K562 (cell line): Measurements from ENCODE around the gene SLC25A29. TPM values are rescaled to one million over a fixed set of nuclear protein-coding genes. Genes with fewer than 3 reads are reported as not detected.

Experiments used
- ATAC-seq: fragments of 200-7000 bp; cut with Tn5 transposase; 3 replicates; pipeline ENCODE4 v1.9.1; 2020; ENCODE audit warnings: moderate library complexity
- BruUV-seq: library from RNA; stranded (reverse); fragments of 400-500 nt; replicated peaks from 2 replicates; lab custom pipeline; 2021; lab: Mats Ljungman, UMichigan
- CTCF ChIA-PET: fragments of 300-600 bp; formaldehyde crosslinking; extraction: SDS; loops from one replicate; lab custom pipeline; 2021; ENCODE audit warnings: low intra/inter-chr PET ratio; lab: Yijun Ruan, JAX
- POLR2A ChIA-PET: fragments of 300-600, 350-650 bp; sonication (Branson Sonifier 250); formaldehyde crosslinking; extraction: SDS; loops from one replicate; lab custom pipeline; 2021; ENCODE audit warnings: antibody characterized with exemption, inconsistent platforms; lab: Yijun Ruan, JAX
- DNase-seq, 4 experiments: peaks; one replicate each; pipeline versions ENCODE4 v3.0.0 to v3.0.0-alpha.2; 2011 to 2018; ENCODE audit warnings: low spot score in 3 of 4, mixed read lengths in 3 of 4; ENCODE audit errors: extremely low read depth in 1 of 4
- FAIRE-seq: peaks from 2 replicates; lab custom pipeline; 2011; peaks lifted over from hg19 to GRCh38; lab: Jason Lieb, UNC
- H2AFZ ChIP-seq: 2 replicates; pipeline ENCODE4 v1.6.0; 2011; ENCODE audit warnings: low read depth, low read length, control low read depth, inconsistent platforms
- H3K27ac ChIP-seq: fragments of 200-600 bp; 3 replicates; pipeline ENCODE4 v1.8.0; 2011; ENCODE audit warnings: low read depth, mild to moderate bottlenecking, control low read depth, inconsistent platforms, low read length, moderate library complexity, mixed read lengths; ENCODE audit errors: extremely low read depth
- H3K27me3 ChIP-seq, 2 experiments: fragments of 300-600 bp in 1 of 2; 2 replicates in 1 of 2; 3 replicates in 1 of 2; pipeline versions ENCODE4 v1.6.0 to v1.8.0; 2011; ENCODE audit warnings: inconsistent platforms in 2 of 2, low read length in 2 of 2, mild to moderate bottlenecking in 1 of 2, mixed read lengths in 1 of 2, moderate library complexity in 1 of 2; ENCODE audit not compliant: control insufficient read depth in 2 of 2, insufficient read depth in 2 of 2
- H3K36me3 ChIP-seq: fragments of 300-600 bp; 3 replicates; pipeline ENCODE4 v1.8.0; 2011; ENCODE audit warnings: mild to moderate bottlenecking, low read length, inconsistent platforms; ENCODE audit not compliant: control insufficient read depth, insufficient read depth
- H3K4me1 ChIP-seq, 2 experiments: fragments of 200-600 bp in 1 of 2; replicated peaks in 1 of 2; 2 replicates in 1 of 2; 3 replicates in 1 of 2; pipeline versions ENCODE4 v1.5.1 to v1.8.0; 2011; ENCODE audit warnings: inconsistent platforms in 2 of 2, low read length in 2 of 2, mild to moderate bottlenecking in 1 of 2, mixed read lengths in 1 of 2, moderate library complexity in 1 of 2; ENCODE audit not compliant: control insufficient read depth in 2 of 2, insufficient read depth in 2 of 2
- H3K4me2 ChIP-seq: 2 replicates; pipeline ENCODE4 v1.6.1; 2011; ENCODE audit warnings: low read length, control low read depth, inconsistent platforms, mixed read lengths; ENCODE audit not compliant: insufficient read depth
- H3K4me3 ChIP-seq: fragments of 200-600 bp; sonication (generic), shearing (Covaris generic); 2 replicates; pipeline ENCODE4 v1.5.1; 2016; ENCODE audit warnings: control low read depth, inconsistent platforms
- H3K79me2 ChIP-seq: fragments of 200-600 bp; 3 replicates; pipeline ENCODE4 v1.8.0; 2011; ENCODE audit warnings: low read length, inconsistent platforms; ENCODE audit not compliant: control insufficient read depth, insufficient read depth
- H3K9ac ChIP-seq, 2 experiments: 2 replicates each; pipeline versions ENCODE4 v1.6.0 to v1.6.1; 2011; ENCODE audit warnings: low read depth in 2 of 2, low read length in 2 of 2, control low read depth in 1 of 2, inconsistent platforms in 1 of 2, mild to moderate bottlenecking in 1 of 2, mixed read lengths in 1 of 2; ENCODE audit not compliant: insufficient read depth in 1 of 2
- H3K9me1 ChIP-seq: one replicate; pipeline ENCODE4 v1.6.0; 2011; ENCODE audit warnings: inconsistent platforms, mild to moderate bottlenecking, low read length, moderate library complexity; ENCODE audit not compliant: control insufficient read depth, insufficient read depth
- H3K9me3 ChIP-seq: replicated peaks from 2 replicates; pipeline ENCODE4 v1.5.1; 2011; ENCODE audit warnings: low read depth, low read length, inconsistent platforms; ENCODE audit not compliant: control insufficient read depth, insufficient read depth
- H4K20me1 ChIP-seq: replicated peaks from 2 replicates; pipeline ENCODE4 v1.6.1; 2011; ENCODE audit warnings: low read length, inconsistent platforms, mixed read lengths; ENCODE audit not compliant: control insufficient read depth, insufficient read depth
- CREB3L1 ChIP-seq: fragments of 450-650 bp; IDR thresholded peaks from 2 replicates; pipeline ENCODE4 v1.6.1; 2014; ENCODE audit warnings: low read depth, mild to moderate bottlenecking, moderate library complexity, borderline replicate concordance
- DIDO1 ChIP-seq: fragments of 450-650 bp; IDR thresholded peaks from 2 replicates; pipeline ENCODE4 v1.6.1; 2016; ENCODE audit warnings: low read depth, missing biosample characterization, missing genetic modification characterization
- POLR2AphosphoS5 ChIP-seq: IDR thresholded peaks from 2 replicates; pipeline ENCODE4 v1.6.1; 2011; ENCODE audit warnings: mild to moderate bottlenecking, low read depth, low read length, moderate library complexity; ENCODE audit not compliant: control insufficient read depth, insufficient read depth
- TFAM ChIP-seq: fragments of 250-450 bp; sonication (Bioruptor Pico); conservative IDR thresholded peaks from 2 replicates; pipeline ENCODE4 v1.5.0; 2021; ENCODE audit warnings: mild to moderate bottlenecking, moderate library complexity
- ZNF121 ChIP-seq: sonication (generic); formaldehyde crosslinking; conservative IDR thresholded peaks from 2 replicates; pipeline ENCODE4 v1.8.0; 2022; ENCODE audit warnings: missing genetic modification reagents
- ZNF696 ChIP-seq: fragments of 250-450 bp; sonication (Bioruptor Pico); conservative IDR thresholded peaks from 2 replicates; pipeline ENCODE4 v1.4.0; 2020; ENCODE audit warnings: mild to moderate bottlenecking, moderate library complexity
- WGBS: fragments of 100-300 bp; shearing (Covaris generic); methylation state at CpG from one replicate; pipeline ENCODE4 v1.1.6; 2016; ENCODE audit warnings: low coverage, mixed read lengths; ENCODE audit not compliant: insufficient coverage; ENCODE audit errors: missing lambda C conversion rate; 5-methylcytosine and 5-hydroxymethylcytosine counted together
- in situ Hi-C: fragments of 300-500 bp; cut with MboI; formaldehyde crosslinking; loops from 4 replicates; pipeline ENCODE4 v1.15.0; 2018; ENCODE audit warnings: inconsistent platforms, mixed read lengths
- intact Hi-C: fragments of 100-400 bp; cut with micrococcal nuclease; formaldehyde crosslinking; loops from 2 replicates; pipeline ENCODE4 v1.14.2; 2022
- polyA plus RNA-seq, 8 experiments: library from polyadenylated mRNA; depleted of rRNA in 4 of 8; stranded (reverse) in 5 of 8; unstranded in 3 of 8; fragments of >200 nt; fragmentation: Nextera tagmentation in 2 of 8; fragmentation: Illumina TruSeq in 1 of 8; extraction: Ambion mirVana in 2 of 8; extraction: Trizol in 1 of 8; gene quantifications; 2 replicates each; pipeline versions ENCODE4 v1.2.1 to v1.2.3, GENCODE V29; 2011 to 2014; ENCODE audit warnings: inconsistent platforms in 1 of 8, missing spikeins in 1 of 8
- total RNA-seq, 7 experiments: library from RNA; depleted of rRNA in 6 of 7; stranded (reverse); fragments of >200 nt in 6 of 7; fragmentation: Illumina TruSeq in 2 of 7; extraction: Trizol in 2 of 7; gene quantifications; 2 replicates each; pipeline versions ENCODE4 v1.2.1 to v1.2.3, GENCODE V29; 2011 to 2021; ENCODE audit warnings: low replicate concordance in 1 of 7

SLC25A29 gene
- total and polyA plus RNA-seq, 9 of the 15 experiments (the other 6 are each of a cell fraction or from before 2014, with no cell fraction given), result 0.07 to 17.5 (median 4.8) TPM

- WGBS, result 67% methylated on average over 4 of the region's 6 CpGs
- Histone ChIP-seq H4K20me1 (no peaks in the 10 kb centered on the region), H3K4me2 (no peak overlapping the region), H3K27ac (no peak overlapping the region), H3K9me1 (peaks cover 4% of the 10 kb centered on the region), H3K9ac (no peak overlapping the region), H3K4me1 (peaks cover 9 to 27% of the 10 kb centered on the region in 2 experiments), H2AFZ (no peak overlapping the region), H3K4me3 (no peak overlapping the region), H3K27me3 (no peaks in the 10 kb centered on the region), H3K36me3 (no peaks in the 10 kb centered on the region), H3K79me2 (no peaks in the 10 kb centered on the region), H3K9me3 (no peaks in the 10 kb centered on the region)
- intact Hi-C loops (no loop called here), in situ Hi-C loops (no loop called here)
- BruUV-seq, result no TSS peak
- ATAC-seq, result no peak
- FAIRE-seq, result no peak
- TF ChIP-seq ZNF121 (CRISPR knock-in tag) (no peak), ZNF696 (CRISPR knock-in tag) (no peak), DIDO1 (tag) (no peak), CREB3L1 (no peak), POLR2AphosphoS5 (no peak), TFAM (CRISPR knock-in tag) (no peak)
- DNase-seq, result no peak
- ChIA-PET CTCF (no interaction called here), POLR2A (interaction anchor here (0.9 kb wide), 1 partner anchor 16 kb away, joined by 6 read pairs; no protein-coding TSS in a partner anchor)
These were observed 7.0 kb downstream of the SLC25A29 start for GRCh38 chr14:100299238-100299560.
